Activated CD8-positive, alpha-beta memory T cell treated with anti-CD3 and anti-CD28 coated beads for 48 hours (primary cell): ENCODE data around the gene MARCHF2.

Experiments used
- DNase-seq, 3 experiments: peaks; one replicate each; pipeline ENCODE4 v3.0.0-alpha.2; 2020; ENCODE audit warnings: low read depth in 2 of 3, low spot score in 2 of 3

Gene MARCHF2

GRCh38 chr19:8473648-8474476, 60.8 kb downstream of the MARCHF2 start:
- DNase-seq, result no peak

- DNase-seq, result no peak
These were observed 61.9 kb downstream of the MARCHF2 start for GRCh38 chr19:8475005-8475404.

DNA sequence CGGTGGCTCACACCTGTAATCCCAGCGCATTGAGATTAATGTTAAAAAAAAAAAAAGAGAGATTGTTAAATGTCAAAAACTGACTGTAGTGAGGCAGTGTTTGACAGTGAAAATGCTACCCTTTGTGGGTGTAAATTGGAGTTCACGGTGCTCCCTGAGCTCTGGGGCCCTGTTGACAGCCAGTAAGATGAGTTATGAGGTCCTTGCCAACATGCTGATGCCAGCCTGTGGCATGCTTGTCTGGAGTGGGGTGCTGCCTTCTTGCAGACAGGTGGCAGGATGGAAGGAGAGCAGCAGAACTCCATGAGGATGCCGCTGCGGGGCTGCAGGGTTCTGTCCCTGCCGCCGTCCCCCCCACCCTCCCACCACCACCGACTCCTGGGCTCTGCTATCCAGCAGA, 63.4 kb downstream of the MARCHF2 start:
- no peak for DNase-seq

DNA sequence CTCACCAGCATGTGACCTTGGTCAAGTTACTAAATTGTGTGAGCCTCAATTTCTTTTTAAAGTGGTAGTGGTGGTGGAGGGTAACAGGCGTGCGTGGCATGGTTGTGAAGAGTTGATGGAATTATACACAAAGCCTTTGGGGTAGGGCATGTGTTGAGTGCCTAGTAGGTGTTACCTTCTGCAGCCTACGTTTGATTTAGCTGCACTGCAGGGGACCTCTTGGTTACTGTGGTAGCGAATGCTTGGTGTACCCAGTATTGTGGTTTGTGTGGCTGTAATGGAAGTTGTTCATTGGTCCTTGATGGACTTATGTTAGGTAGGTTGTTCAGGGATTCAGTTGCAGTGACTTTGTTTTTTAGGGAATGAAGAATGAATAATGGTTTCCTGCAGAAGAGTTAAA, 64.8 kb downstream of the MARCHF2 start:
- no peak for DNase-seq

- DNase-seq, result no peak
These were observed 65.5 kb downstream of the MARCHF2 start for GRCh38 chr19:8478598-8478997.

DNA sequence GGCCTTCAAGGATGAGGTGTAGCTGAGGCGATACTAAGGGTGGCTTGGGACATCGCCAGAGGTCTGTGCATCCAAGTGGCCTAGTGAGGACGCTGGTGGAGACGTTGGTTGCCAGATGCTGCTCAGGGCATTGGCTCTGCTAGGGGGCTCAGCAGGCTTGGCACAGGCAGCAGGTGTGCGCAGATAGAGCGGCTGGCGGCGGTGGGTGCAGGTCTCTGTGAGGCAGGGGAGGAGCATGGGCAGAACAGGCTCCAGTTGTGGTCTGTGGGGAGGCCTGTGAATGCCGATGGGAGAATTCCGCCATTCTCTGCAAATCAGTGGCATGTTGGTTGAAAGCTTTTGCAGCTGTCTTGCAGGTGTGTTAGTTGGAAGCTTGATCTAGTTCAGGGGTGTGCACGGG, 68.1 kb downstream of the MARCHF2 start:
- DNase-seq, result no peak

GRCh38 chr19:8481616-8482015, 68.5 kb downstream of the MARCHF2 start:
- DNase-seq, result no peak

GRCh38 chr19:8482696-8483095, 69.6 kb downstream of the MARCHF2 start:
- no peak for DNase-seq

- no peak for DNase-seq
These were observed 70.1 kb downstream of the MARCHF2 start for GRCh38 chr19:8483165-8483564.

DNA sequence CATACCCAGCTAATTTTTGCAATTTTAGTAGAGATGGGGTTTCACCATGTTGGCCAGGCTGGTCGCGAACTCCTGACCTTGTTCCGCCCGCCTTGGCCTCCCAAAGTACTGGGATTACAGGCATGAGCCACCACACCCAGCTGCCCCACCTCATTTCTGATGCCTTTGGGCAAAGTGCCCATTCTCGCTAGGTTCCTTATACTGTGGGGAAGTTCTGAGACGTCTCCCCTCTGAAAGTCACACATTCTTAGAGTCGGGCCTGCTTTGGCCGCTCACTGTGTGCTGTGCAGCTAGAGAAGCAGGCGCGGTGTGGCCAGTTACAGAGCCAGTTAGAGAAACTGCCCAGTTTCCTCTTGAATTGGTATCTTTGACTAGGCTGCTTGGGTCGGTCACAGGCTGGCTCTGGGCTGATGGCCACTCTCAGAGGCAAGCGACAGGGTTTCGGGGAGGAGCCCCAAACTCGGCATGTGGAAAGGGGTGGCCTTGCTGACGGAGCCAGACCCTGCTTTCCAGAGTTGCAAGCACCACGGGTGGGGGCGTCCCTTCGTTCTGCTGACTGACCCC, 71.3 kb downstream of the MARCHF2 start:
- DNase-seq, result no peak

GRCh38 chr19:8485561-8486371, 72.7 kb downstream of the MARCHF2 start:
- no peak for DNase-seq

DNA sequence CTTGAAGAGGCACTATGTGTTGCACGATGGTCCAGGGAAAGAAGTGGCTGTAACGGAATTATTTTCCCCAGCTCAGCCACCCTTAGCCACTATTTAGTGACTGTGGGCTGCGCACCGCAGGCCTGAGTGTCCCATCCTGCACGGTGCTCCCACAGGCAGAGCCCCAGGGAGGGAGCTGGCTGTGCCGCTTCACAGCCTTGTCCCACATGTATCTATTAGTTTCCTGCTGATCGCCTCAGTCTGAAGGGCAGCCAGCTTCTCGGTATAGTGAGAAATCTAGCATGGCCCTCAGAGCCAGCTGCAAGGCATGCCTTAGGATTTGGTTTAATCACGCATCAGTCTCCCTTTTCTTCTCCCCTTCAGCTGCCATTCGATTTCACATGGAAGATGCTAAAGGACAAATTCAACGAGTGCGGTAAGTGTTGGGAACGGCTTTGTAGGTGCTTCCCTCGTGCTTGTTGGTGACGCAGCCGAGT, 73.6 kb downstream of the MARCHF2 start:
- DNase-seq, result no peak

DNA sequence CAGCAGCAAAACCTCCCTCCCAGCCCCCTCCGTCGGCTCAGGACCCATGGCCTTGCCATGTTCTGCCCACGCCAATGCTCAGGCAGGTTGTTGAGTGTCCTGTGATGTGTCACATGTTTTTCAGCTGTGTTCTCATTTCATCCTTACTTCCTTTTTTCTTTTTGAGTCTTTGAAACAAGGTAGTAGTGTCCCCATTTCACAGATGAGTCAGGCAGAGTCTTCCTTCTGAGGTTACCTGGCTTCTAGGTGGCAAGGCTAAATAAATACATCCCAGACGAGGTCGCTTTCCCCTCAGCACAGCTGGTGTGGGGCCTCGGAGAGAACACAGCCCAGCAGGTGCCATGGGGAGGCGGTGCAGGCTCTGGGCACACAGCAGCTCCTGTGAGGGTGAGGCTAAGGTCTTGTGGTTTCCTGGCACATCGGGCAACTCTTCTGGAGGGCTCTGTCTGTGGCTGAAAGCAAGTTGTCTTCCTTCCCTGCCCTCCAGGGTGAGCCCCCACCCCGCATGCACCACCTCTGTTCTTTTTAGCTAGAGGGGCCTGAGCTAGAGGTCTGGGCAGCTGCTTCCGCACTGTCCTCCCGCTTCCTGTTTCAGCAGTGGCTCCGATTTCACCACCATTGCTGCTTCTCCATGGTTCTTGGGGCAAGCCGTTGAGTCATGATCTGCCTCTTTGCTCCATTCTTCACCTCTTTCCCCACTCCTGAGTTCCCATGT, 74.2 kb downstream of the MARCHF2 start:
- no peak for DNase-seq

DNA sequence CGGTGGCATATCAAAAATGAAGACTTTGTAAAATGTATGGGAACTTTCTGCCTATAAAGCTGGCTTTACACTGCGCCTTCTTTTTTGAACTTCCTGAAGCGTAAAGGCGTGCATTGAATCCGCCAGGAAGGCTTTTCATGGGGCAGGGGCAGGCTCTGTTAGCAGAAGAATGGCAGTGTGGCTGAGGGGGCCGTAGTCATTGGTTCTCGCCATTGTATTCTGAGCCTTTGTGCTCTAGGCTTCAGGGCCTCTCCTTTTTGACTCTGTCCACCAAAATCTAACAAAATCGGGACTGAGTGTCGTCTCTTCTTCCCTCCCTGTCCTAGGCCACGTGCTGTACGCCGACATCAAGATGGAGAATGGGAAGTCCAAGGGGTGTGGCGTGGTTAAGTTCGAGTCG, 75.3 kb downstream of the MARCHF2 start:
- no peak for DNase-seq
